ENCODE measurements around the gene ATP1A1. TPM values are rescaled to one million over a fixed set of nuclear protein-coding genes. Genes with fewer than 3 reads are reported as not detected.

Gene ATP1A1
- total RNA-seq, 1 donor from 2014 or later, result 213 TPM

DNA sequence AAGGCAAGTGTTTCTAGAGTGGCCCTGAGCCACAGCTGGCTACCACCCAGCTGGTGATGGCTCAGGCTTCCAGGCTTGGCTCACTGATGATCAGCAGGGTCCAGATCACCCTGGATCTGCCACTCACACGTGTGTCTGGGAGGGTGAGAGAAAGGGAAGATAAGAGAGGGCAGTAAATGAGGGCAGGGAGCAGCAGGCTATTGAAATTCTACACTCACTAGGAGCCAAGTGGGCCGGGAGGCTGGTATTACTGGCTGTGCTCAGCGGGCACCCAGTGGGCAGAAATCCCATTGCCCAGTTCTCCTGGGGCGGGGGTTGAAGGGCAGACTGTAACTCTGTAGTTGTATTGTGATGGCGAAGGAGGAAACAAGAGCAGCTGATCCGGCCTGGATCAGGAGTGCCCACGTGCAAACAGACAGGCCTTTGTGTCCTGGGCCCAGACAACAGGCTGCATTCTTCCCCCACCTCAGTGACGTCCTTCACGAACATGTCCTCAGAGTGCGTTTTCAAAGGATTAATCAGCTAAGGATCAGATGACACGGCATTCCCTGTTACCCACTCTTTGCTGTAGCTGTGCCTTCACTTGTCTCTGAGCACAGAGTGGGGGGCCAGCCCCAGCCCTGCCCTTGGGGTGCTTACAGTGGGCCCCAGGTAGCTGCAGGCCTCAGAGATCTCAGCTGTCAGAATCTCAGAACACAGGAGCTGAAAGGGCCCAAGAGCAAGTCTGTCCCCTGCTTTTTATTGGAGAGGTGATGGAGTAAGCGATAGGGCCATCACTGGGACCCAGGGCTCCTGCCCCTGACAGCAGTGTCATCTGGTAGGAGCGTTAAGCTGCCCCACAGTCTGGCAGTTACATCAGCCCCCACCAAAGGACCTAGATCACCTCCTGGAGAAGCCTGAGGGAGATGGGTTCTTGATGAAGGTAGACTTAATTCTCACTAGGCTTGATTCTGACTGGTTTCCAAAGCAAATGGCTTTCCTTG, 60.5 kb downstream of the ATP1A1 start:
- Mint-ChIP-seq H3K4me3 (ENCODE audit: unreplicated experiment) (no peak overlapping the region), H3K27ac (ENCODE audit: unreplicated experiment) (no peak overlapping the region), H3K27me3 (ENCODE audit: unreplicated experiment) (peaks cover 36% of the 10 kb centered on the region), H3K9me3 (ENCODE audit: unreplicated experiment) (peaks cover 3% of the 10 kb centered on the region), H3K36me3 (ENCODE audit: unreplicated experiment) (no peaks in the 10 kb centered on the region), H3K4me1 (ENCODE audit: unreplicated experiment) (no peaks in the 10 kb centered on the region)
- no peak for DNase-seq (ENCODE audit: extremely low spot score, unreplicated experiment)
- no peak for TF ChIP-seq CTCF (IDR thresholded peaks at IDR 0.05)

DNA sequence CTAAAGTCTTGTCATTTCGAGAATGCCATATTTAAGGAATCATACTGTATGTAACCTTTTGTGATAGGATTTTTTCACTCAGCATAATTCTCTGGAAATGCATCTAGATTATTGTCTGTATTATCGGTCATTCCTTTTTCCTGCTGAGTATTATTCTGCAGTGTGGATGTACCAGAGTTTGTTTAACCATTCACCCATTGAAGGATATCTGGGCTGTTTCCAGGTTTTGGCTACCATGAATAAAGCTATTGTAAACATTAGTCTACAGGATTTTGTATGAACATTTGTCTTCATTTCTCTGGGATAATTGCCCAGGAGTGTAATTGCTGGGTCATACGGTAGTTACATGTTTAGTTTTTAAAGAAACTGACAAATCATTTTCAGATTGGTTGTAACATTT, 61.8 kb downstream of the ATP1A1 start:
- TF ChIP-seq CTCF (IDR thresholded peaks at IDR 0.05), result no peak
- Mint-ChIP-seq H3K27me3 (ENCODE audit: unreplicated experiment) (peaks cover 33% of the 10 kb centered on the region), H3K9me3 (ENCODE audit: unreplicated experiment) (peaks cover 3% of the 10 kb centered on the region), H3K36me3 (ENCODE audit: unreplicated experiment) (no peaks in the 10 kb centered on the region), H3K4me3 (ENCODE audit: unreplicated experiment) (no peak overlapping the region), H3K4me1 (ENCODE audit: unreplicated experiment) (peaks cover 11% of the 10 kb centered on the region), H3K27ac (ENCODE audit: unreplicated experiment) (no peak overlapping the region)
- no peak for DNase-seq (ENCODE audit: extremely low spot score, unreplicated experiment)

- peaks cover 27% of the 10 kb centered on the region for H3K27me3 Mint-ChIP-seq (ENCODE audit: unreplicated experiment)
- DNase-seq (ENCODE audit: extremely low spot score, unreplicated experiment), result no peak
- peaks cover 3% of the 10 kb centered on the region for H3K9me3 Mint-ChIP-seq (ENCODE audit: unreplicated experiment)
- H3K4me1 Mint-ChIP-seq (ENCODE audit: unreplicated experiment), result peaks cover 22% of the 10 kb centered on the region
- TF ChIP-seq CTCF (IDR thresholded peaks at IDR 0.05), result no peak
- no peak overlapping the region for H3K27ac Mint-ChIP-seq (ENCODE audit: unreplicated experiment)
- H3K36me3 Mint-ChIP-seq (ENCODE audit: unreplicated experiment), result no peaks in the 10 kb centered on the region
- H3K4me3 Mint-ChIP-seq (ENCODE audit: unreplicated experiment), result no peak overlapping the region
These were observed 63.0 kb downstream of the ATP1A1 start for GRCh38 chr1:116435806-116436610.

DNA sequence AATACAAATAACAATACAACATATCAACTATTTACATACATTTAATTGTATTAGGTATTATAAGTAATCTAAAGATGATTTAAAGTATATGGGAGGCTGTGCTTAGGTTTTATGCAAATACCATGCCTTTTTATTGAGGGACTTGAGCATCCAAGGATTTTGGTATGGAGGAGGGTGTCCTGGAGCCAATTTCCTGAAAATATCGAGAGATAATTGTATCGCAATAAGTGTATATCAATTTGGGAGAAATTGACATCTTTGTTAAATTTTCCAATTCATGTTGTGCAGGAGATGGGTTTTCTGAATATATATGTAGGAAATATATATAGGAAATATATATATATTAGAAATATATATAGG, 63.5 kb downstream of the ATP1A1 start:
- H3K4me1 Mint-ChIP-seq (ENCODE audit: unreplicated experiment), result peaks cover 28% of the 10 kb centered on the region
- peaks cover 27% of the 10 kb centered on the region for H3K27me3 Mint-ChIP-seq (ENCODE audit: unreplicated experiment)
- no peak overlapping the region for H3K4me3 Mint-ChIP-seq (ENCODE audit: unreplicated experiment)
- no peak for DNase-seq (ENCODE audit: extremely low spot score, unreplicated experiment)
- peaks cover 3% of the 10 kb centered on the region for H3K9me3 Mint-ChIP-seq (ENCODE audit: unreplicated experiment)
- TF ChIP-seq CTCF (IDR thresholded peaks at IDR 0.05), result no peak
- H3K27ac Mint-ChIP-seq (ENCODE audit: unreplicated experiment), result no peak overlapping the region
- H3K36me3 Mint-ChIP-seq (ENCODE audit: unreplicated experiment), result no peaks in the 10 kb centered on the region

GRCh38 chr1:116439701-116440100, 66.7 kb downstream of the ATP1A1 start:
- DNase-seq (ENCODE audit: extremely low spot score, unreplicated experiment), result no peak
- Mint-ChIP-seq H3K27ac (ENCODE audit: unreplicated experiment) (peak overlapping the region; percentile 41), H3K36me3 (ENCODE audit: unreplicated experiment) (no peaks in the 10 kb centered on the region), H3K4me3 (ENCODE audit: unreplicated experiment) (no peak overlapping the region), H3K9me3 (ENCODE audit: unreplicated experiment) (peaks cover 3% of the 10 kb centered on the region), H3K4me1 (ENCODE audit: unreplicated experiment) (peaks cover 33% of the 10 kb centered on the region), H3K27me3 (ENCODE audit: unreplicated experiment) (peaks cover 29% of the 10 kb centered on the region)
- TF ChIP-seq CTCF (IDR thresholded peaks at IDR 0.05), result no peak
